Tibial nerve (tissue), 4 donors: ENCODE measurements around the gene FASN.

ENCODE experiments used
- EP300 ChIP-seq, 2 donors: sonication (generic); formaldehyde crosslinking; IDR thresholded peaks; one replicate each; pipeline ENCODE4 v1.6.1; 2017; ENCODE audit warnings: antibody characterized with exemption in 2 of 2, mild to moderate bottlenecking in 1 of 2
- POLR2A ChIP-seq, 2 donors: fragments of 450-650 bp; IDR thresholded peaks; one replicate each; pipeline ENCODE4 v1.6.1; 2017; ENCODE audit warnings: antibody characterized with exemption in 2 of 2, mild to moderate bottlenecking in 2 of 2, moderate library complexity in 2 of 2
- TF ChIP-seq, protein P1 (sequence below), 5 experiments: fragments of 200-600 bp in 3 of 5; fragments of 450-650 bp in 2 of 5; sonication (generic) in 3 of 5; IDR thresholded peaks; one replicate each; pipeline ENCODE4 v1.5.1; 2016 to 2019; ENCODE audit warnings: antibody characterized with exemption in 5 of 5, mild to moderate bottlenecking in 3 of 5, moderate library complexity in 2 of 5

DNA sequence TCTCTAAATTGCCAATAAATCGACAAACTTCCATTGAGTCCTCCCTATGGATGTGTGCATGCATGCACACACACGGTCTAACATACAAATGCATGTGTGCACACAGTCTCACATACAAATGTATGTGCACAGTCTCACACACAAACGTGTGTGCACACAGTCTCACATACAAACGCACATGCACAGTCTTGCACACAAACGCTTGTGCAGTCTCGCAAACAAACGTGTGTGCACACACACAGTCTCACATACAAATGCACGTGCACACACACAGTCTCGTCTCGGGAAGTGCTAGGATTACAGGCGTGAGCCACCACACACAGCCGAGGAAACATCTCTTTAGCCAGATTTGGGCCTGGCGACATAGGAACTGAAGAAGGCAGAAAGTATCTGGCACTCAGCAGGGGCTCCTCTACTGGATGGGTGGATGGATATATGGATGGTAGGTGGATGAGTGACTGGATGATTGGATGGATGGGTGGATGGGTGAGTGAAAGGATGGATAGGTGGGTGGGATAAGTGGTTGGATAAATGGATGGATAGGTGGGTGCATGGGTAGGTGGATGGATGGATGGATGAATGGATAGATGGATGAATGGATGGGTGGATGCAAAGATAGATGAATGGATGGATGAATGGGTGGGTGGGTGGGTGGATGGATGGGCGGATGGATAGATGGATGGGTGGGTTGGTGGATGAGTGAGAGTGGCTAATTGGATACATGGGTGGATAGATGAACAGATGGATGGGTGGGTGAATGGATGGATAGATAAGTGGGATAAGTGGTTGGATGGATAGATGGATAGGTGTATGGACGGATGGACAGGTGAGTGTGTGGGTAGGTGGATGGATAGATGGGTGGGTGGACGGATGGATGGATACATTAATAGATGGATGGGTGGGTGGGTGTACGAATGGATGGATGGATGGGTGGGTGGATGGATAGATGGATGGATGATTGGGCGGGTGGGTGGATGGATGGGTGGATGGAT is 48.9 kb upstream of the FASN start:
- TF ChIP-seq, protein P1, sequence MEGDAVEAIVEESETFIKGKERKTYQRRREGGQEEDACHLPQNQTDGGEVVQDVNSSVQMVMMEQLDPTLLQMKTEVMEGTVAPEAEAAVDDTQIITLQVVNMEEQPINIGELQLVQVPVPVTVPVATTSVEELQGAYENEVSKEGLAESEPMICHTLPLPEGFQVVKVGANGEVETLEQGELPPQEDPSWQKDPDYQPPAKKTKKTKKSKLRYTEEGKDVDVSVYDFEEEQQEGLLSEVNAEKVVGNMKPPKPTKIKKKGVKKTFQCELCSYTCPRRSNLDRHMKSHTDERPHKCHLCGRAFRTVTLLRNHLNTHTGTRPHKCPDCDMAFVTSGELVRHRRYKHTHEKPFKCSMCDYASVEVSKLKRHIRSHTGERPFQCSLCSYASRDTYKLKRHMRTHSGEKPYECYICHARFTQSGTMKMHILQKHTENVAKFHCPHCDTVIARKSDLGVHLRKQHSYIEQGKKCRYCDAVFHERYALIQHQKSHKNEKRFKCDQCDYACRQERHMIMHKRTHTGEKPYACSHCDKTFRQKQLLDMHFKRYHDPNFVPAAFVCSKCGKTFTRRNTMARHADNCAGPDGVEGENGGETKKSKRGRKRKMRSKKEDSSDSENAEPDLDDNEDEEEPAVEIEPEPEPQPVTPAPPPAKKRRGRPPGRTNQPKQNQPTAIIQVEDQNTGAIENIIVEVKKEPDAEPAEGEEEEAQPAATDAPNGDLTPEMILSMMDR (IDR thresholded peaks at IDR 0.05) = no peak
- TF ChIP-seq POLR2A (IDR thresholded peaks at IDR 0.05) (no peak), EP300 (IDR thresholded peaks at IDR 0.05) (no peak)
